Measurements from ENCODE around the gene TMEM184A. TPM values are rescaled to one million over a fixed set of nuclear protein-coding genes. Genes with fewer than 3 reads are reported as not detected.

TMEM184A gene
- total and polyA plus RNA-seq, 10 of the 15 experiments (the other 5 are each of a cell fraction or from before 2014, with no cell fraction given) = 0.04 to 0.15 TPM; not detected in 8

DNA sequence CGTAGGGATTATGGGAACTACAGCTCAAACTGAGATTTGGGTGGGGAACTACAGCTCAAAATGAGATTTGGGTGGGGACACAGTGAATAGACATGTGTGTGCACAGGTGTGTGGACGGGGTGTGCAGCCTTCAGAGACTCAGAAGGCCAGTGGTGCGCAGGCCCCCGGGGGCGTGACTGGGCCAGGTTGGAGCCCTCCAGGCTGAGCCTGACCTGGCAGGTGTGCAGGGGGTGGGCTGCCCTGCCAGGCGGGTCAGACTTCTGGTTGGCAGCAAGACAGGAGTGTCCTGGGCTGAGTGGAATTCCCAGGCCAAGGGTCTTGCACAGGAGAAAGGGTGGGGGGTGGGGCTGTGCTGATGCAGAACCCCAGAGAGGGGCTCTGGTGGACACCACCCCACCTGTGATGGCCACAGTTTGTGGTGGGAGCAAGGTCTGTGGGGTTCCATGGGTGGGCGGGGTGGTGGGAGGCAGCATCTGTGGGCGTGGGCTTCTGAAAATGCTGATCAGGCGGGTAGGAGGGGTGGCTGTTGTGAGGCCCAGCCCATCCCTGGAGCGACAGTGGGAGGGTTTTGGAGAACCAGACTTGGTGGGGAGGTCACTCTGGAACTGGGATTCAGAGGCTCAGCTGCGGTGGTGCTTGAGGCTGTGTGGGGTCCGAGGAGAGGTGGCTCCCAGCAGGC, 43.1 kb upstream of the TMEM184A start:
- FAIRE-seq (no peak), DNase-seq (ENCODE audit: low read depth, low spot score) (no peak), ATAC-seq (no peak)
- Histone ChIP-seq H3K4me3 (no peak overlapping the region), H3K4me2 (ENCODE audit: control insufficient read depth, insufficient read depth) (no peak overlapping the region), H3K79me2 (ENCODE audit: control insufficient read depth, insufficient read depth, low read length) (no peaks in the 10 kb centered on the region), H3K27me3 (replicated peaks in 1 of 2; ENCODE audit: control insufficient read depth in 2 of 2, insufficient read depth in 2 of 2, low read length in 1 of 2) (no peaks in the 10 kb centered on the region), H4K20me1 (ENCODE audit: control insufficient read depth, insufficient read depth) (no peaks in the 10 kb centered on the region), H3K36me3 (ENCODE audit: control insufficient read depth in 2 of 2, insufficient read depth in 2 of 2, low read length in 1 of 2) (no peaks in the 10 kb centered on the region), H3K9ac (ENCODE audit: control insufficient read depth, insufficient read depth, low read length) (no peak overlapping the region), H3K4me1 (ENCODE audit: control insufficient read depth, insufficient read depth, low read length) (no peaks in the 10 kb centered on the region), H2AFZ (ENCODE audit: control insufficient read depth, low read depth, low read length) (no peak overlapping the region), H3K9me3 (replicated peaks; ENCODE audit: control insufficient read depth, insufficient read depth, low read length) (no peaks in the 10 kb centered on the region; the same call in 2 of the 3 replicates), H3K27ac (ENCODE audit: control insufficient read depth, insufficient read depth) (no peak overlapping the region)
- ChIA-PET SMC1A (ENCODE audit: uncharacterized antibody, unreplicated experiment) (interaction anchor here (0.6 kb wide), 1 partner anchor 11 kb away, joined by 3 read pairs; no protein-coding TSS in a partner anchor), CTCF (no interaction called here), RAD21 (ENCODE audit: unreplicated experiment) (no interaction called here), POLR2A (no interaction called here)
- WGBS (ENCODE audit: insufficient coverage, insufficient replicate concordance, low lambda C conversion rate, missing lambda C conversion rate) = 36% methylated on average over 12 of the region's 12 CpGs
- intact Hi-C loops (cut with micrococcal nuclease; ENCODE audit: unreplicated experiment) = no loop called here
- BruUV-seq (replicated peaks) = no TSS peak
- no peak for TF ChIP-seq STAT3 (IDR thresholded peaks at IDR 0.05; ENCODE audit: low read depth, low read length)
- no peak for TF ChIP-seq FOXK2 (IDR thresholded peaks at IDR 0.05)
- no peak for TF ChIP-seq BCL11A (IDR thresholded peaks at IDR 0.05; ENCODE audit: low read depth, low read length)
- TF ChIP-seq, protein P1, sequence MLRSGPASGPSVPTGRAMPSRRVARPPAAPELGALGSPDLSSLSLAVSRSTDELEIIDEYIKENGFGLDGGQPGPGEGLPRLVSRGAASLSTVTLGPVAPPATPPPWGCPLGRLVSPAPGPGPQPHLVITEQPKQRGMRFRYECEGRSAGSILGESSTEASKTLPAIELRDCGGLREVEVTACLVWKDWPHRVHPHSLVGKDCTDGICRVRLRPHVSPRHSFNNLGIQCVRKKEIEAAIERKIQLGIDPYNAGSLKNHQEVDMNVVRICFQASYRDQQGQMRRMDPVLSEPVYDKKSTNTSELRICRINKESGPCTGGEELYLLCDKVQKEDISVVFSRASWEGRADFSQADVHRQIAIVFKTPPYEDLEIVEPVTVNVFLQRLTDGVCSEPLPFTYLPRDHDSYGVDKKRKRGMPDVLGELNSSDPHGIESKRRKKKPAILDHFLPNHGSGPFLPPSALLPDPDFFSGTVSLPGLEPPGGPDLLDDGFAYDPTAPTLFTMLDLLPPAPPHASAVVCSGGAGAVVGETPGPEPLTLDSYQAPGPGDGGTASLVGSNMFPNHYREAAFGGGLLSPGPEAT (IDR thresholded peaks at IDR 0.05; ENCODE audit: low read depth) = no peak
- TF ChIP-seq, protein P2, sequence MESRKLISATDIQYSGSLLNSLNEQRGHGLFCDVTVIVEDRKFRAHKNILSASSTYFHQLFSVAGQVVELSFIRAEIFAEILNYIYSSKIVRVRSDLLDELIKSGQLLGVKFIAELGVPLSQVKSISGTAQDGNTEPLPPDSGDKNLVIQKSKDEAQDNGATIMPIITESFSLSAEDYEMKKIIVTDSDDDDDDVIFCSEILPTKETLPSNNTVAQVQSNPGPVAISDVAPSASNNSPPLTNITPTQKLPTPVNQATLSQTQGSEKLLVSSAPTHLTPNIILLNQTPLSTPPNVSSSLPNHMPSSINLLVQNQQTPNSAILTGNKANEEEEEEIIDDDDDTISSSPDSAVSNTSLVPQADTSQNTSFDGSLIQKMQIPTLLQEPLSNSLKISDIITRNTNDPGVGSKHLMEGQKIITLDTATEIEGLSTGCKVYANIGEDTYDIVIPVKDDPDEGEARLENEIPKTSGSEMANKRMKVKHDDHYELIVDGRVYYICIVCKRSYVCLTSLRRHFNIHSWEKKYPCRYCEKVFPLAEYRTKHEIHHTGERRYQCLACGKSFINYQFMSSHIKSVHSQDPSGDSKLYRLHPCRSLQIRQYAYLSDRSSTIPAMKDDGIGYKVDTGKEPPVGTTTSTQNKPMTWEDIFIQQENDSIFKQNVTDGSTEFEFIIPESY (IDR thresholded peaks at IDR 0.05) = no peak
- no peak for TF ChIP-seq GABPA (IDR thresholded peaks at IDR 0.05; ENCODE audit: low read depth)
- no peak for TF ChIP-seq FOXM1 (IDR thresholded peaks at IDR 0.05; ENCODE audit: low read depth, low read length)
- TF ChIP-seq SP1 (IDR thresholded peaks at IDR 0.05; ENCODE audit: low read depth, low read length) = no peak
- TF ChIP-seq YY1 (IDR thresholded peaks at IDR 0.05; ENCODE audit: low read depth, low read length) = no peak
- no peak for TF ChIP-seq RAD51 (IDR thresholded peaks at IDR 0.05)
- no peak for TF ChIP-seq NFIC (IDR thresholded peaks at IDR 0.05; ENCODE audit: low read depth, low read length)
- TF ChIP-seq, protein P3, sequence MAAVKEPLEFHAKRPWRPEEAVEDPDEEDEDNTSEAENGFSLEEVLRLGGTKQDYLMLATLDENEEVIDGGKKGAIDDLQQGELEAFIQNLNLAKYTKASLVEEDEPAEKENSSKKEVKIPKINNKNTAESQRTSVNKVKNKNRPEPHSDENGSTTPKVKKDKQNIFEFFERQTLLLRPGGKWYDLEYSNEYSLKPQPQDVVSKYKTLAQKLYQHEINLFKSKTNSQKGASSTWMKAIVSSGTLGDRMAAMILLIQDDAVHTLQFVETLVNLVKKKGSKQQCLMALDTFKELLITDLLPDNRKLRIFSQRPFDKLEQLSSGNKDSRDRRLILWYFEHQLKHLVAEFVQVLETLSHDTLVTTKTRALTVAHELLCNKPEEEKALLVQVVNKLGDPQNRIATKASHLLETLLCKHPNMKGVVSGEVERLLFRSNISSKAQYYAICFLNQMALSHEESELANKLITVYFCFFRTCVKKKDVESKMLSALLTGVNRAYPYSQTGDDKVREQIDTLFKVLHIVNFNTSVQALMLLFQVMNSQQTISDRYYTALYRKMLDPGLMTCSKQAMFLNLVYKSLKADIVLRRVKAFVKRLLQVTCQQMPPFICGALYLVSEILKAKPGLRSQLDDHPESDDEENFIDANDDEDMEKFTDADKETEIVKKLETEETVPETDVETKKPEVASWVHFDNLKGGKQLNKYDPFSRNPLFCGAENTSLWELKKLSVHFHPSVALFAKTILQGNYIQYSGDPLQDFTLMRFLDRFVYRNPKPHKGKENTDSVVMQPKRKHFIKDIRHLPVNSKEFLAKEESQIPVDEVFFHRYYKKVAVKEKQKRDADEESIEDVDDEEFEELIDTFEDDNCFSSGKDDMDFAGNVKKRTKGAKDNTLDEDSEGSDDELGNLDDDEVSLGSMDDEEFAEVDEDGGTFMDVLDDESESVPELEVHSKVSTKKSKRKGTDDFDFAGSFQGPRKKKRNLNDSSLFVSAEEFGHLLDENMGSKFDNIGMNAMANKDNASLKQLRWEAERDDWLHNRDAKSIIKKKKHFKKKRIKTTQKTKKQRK (IDR thresholded peaks at IDR 0.05; ENCODE audit: low read depth, low read length) = no peak
- TF ChIP-seq SUPT20H (IDR thresholded peaks at IDR 0.05; ENCODE audit: borderline replicate concordance, control insufficient read depth, low read depth, low read length) = no peak
- no peak for TF ChIP-seq HDAC6 (IDR thresholded peaks at IDR 0.05; ENCODE audit: unreplicated experiment)
- in situ Hi-C loops (cut with MboI) = no loop called here

Data from GM12878 (cell line).